Measurements from ENCODE around the gene CNPY3. TPM values are rescaled to one million over a fixed set of nuclear protein-coding genes. Genes with fewer than 3 reads are reported as not detected.

CNPY3 gene
- total and polyA plus RNA-seq, 2 of the 13 experiments (the other 11 are each of a cell fraction or from before 2014, with no cell fraction given) = 42.3 to 60.2 TPM

GRCh38 chr6:42978839-42979522 is 49.7 kb downstream of the CNPY3 start, which contains the start of gene PEX6 (continued):
- TF ChIP-seq ZBTB40 (IDR thresholded peaks at IDR 0.05) (peak; percentile 50), ZBTB40 (CRISPR knock-in tag; IDR thresholded peaks at IDR 0.05) (0 out of 2 replicates have a peak, but pooled peaks have one; percentile 17), RXRA (CRISPR knock-in tag; IDR thresholded peaks at IDR 0.05) (peak; percentile 75), MLX (CRISPR knock-in tag; IDR thresholded peaks at IDR 0.05) (peak; percentile 61; the same call in 1 of the 2 replicates), THYN1 (CRISPR knock-in tag; IDR thresholded peaks at IDR 0.05; ENCODE audit: borderline replicate concordance, low read depth) (no peak), ZBTB46 (CRISPR knock-in tag; IDR thresholded peaks at IDR 0.05; ENCODE audit: borderline replicate concordance) (no peak), SP2 (CRISPR knock-in tag; IDR thresholded peaks at IDR 0.05) (peak; percentile 56), ZKSCAN8 (CRISPR knock-in tag; IDR thresholded peaks at IDR 0.05; ENCODE audit: borderline replicate concordance) (peak; percentile 83; the same call in 1 of the 2 replicates), ZNF747 (CRISPR knock-in tag; IDR thresholded peaks at IDR 0.05; ENCODE audit: borderline replicate concordance) (no peak), ATF7 (IDR thresholded peaks at IDR 0.05) (no peak), ATF7 (CRISPR knock-in tag; IDR thresholded peaks at IDR 0.05) (peak; percentile 72; the same call in 1 of the 2 replicates), SSRP1 (CRISPR knock-in tag; IDR thresholded peaks at IDR 0.05) (no peak), YEATS4 (CRISPR knock-in tag; IDR thresholded peaks at IDR 0.05; ENCODE audit: borderline replicate concordance) (peak; percentile 46; the same call in 1 of the 2 replicates), MXI1 (IDR thresholded peaks at IDR 0.05; ENCODE audit: borderline replicate concordance, low read depth, low read length) (peak; percentile 93; the same call in 2 of the 3 replicates), ZNF780A (CRISPR knock-in tag; IDR thresholded peaks at IDR 0.05) (no peak), KLF6 (CRISPR knock-in tag; IDR thresholded peaks at IDR 0.05) (peak; percentile 77; the same call in 1 of the 2 replicates), SKI (IDR thresholded peaks at IDR 0.05; ENCODE audit: partially characterized antibody) (no peak), CREB1 (IDR thresholded peaks at IDR 0.05) (peak; percentile 69), CREB1 (CRISPR knock-in tag; IDR thresholded peaks at IDR 0.05) (peak; percentile 78), ZSCAN25 (CRISPR knock-in tag; IDR thresholded peaks at IDR 0.05) (peak; percentile 77)
